GM19372 (cell line): Measurements from ENCODE around the gene RFPL4A.
"Not testable (repeated sequence)": the region's sequence is repeated elsewhere in the genome, so short reads cannot be mapped to it uniquely, and the experiment has no call there.

Experiments
- ATAC-seq: cut with Tn5 transposase; IDR thresholded peaks from one replicate; pipeline ENCODE4 v1.9.1; 2021; ENCODE audit warnings: mild to moderate bottlenecking, low read depth, moderate library complexity; ENCODE audit not compliant: unreplicated experiment

Gene RFPL4A

DNA sequence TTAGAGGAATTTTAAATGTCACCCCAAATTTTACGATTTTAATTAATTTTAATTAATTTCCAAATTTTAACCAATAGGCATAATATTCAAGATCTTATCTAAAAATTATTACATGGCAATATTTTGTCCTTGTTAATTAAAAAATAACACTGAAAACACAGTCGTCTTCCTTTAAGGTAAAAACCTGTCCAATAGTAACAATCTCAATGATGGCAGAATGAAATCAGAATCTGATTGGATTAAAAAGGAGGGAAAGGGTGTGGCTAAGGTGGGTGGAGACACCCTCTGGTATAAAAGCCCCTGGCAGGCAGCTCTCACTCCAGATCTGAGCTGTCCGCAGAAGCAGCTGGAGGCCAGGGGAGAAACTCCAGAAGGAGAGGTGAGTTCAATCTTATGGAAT lies at the start of gene RFPL4A:
Gene RFPL4A (plus strand): TSS at position 301 of the 400 bp plus-strand sequence. CDS start 2,704 bp downstream, outside the sequence.
- not testable (repeated sequence) for ATAC-seq

- no peak for ATAC-seq
Observed at GRCh38 chr19:55711719-55712118, 47.2 kb upstream of the RFPL4A start.

DNA sequence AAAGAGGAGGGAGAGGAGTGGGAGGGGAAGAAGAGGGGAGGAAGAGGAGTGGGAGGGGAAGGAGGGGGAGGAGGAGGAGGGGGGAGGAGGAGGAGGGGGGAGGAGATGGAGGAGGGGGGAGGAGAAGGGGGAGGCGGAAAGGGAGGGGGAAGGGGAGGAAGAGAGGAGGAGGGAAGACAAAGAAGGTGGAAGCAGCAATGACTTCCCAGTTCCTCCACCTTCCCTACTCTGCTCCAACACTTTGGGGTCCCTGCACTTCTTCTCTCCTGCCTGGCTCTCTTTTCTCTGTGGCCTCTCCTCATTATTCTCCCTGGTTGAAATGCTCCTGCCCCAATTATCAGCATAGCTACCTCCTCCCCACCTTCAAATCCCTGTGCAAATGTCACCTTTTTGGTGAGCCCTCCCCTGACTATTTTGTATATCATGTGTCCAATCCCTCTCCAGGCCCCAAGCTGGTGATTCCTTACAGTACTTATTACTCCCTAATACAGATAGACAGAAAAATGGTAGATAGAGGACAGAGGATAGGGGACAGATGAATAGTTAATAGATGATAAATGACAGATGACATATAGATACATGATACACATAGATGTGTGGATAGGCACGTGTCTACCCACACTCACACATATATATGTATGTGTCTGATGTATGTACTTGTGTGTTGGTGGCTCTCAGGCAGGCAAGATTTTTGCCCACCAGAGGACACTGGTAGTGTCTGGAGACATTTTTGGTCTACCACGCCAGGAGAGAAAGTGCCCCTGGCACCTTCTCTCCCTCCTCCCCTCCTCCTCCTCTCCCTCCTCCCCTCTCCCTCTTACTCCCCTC lies 45.9 kb upstream of the RFPL4A start:
- no peak for ATAC-seq

DNA sequence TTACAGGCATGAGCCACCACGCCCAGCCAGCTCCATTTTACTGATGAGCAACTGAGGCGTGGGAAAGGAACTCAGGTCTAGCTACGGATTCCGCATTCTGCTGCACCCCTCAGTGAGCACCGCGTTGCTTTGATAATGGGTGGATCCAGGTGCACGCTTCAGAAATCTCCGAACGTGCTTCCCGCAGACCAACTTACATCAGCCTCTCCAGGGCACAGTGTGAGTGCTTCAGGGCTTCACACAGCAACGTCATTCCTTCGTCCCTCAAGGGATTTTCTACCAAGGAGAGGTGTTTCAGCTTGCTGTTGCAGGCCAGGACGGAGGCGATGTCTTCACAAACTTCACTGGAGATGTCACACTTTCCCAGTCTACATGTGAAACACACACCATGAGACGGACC lies 42.4 kb upstream of the RFPL4A start:
- ATAC-seq: no peak

- no peak for ATAC-seq
Observed at GRCh38 chr19:55717251-55717650, 41.6 kb upstream of the RFPL4A start.

GRCh38 chr19:55717879-55718711 lies 40.8 kb upstream of the RFPL4A start:
- not testable (repeated sequence) for ATAC-seq

DNA sequence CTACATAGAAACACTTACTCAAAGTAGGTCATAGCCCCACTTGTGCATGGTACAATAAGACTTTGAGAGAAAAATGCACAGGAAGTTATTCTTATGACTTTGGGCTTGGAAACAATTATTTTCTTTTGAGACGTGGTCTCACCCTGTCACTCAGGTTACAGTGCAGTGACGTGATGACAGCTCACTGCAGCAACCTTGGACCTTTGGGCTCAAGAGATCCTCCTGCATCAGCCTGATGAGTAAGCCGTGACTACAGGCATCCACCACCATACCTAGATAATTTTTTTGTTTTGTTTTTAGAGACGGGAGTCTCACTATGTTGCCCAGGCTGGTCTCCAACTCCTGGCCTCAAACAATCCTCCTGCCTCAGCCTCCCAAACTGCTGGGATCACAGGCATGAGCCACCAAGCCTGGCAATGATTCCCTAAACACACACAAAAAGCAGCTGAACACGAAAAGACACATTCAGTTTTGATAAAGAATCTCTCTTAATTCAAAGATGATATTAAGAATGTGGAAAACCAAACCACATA lies 38.6 kb upstream of the RFPL4A start:
- ATAC-seq: no peak

DNA sequence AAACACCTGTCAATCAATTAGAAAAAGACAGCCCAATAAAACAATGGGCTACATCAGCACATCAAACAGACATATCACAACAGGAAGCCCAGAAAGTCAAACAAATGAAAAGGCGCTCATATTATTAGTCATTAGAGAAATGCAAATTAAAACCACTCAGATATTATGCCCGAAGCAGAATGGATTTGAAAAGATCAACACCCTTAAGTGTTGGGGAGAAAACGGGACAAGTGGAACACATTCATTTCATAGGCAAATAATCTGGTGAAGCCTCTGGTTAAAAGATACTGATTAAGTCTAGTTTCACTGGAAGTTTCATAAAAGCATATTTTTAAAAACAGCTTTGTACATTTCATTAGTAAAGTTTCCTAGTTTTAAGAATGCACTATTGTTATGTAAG lies 38.1 kb upstream of the RFPL4A start:
- no peak for ATAC-seq

- no peak for ATAC-seq
Observed at GRCh38 chr19:55723491-55723890, 35.4 kb upstream of the RFPL4A start.

DNA sequence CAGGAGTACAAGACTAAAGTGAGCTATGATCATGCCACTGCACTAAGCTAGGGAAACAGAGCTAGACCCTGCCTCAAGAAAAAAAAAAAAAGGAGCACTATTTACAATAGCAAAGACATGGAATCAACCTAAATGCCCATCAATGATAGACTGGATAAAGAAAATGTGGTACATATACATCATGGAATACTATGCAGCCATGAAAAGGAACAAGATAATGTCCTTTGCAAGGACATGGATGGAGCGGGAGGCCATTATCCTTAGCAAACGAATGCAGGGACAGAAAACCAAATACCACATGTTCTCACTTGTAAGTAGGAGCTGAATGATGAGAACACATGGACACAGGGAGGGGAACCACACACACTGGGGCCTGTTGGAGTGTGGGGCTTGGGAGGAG lies 28.5 kb upstream of the RFPL4A start:
- not testable (repeated sequence) for ATAC-seq

GRCh38 chr19:55738302-55738701 lies 20.6 kb upstream of the RFPL4A start, which contains the start of gene NLRP9:
Gene NLRP9 (minus strand): TSS chr19:55738402. CDS start chr19:55738374, 28 bp downstream.
- no peak for ATAC-seq

DNA sequence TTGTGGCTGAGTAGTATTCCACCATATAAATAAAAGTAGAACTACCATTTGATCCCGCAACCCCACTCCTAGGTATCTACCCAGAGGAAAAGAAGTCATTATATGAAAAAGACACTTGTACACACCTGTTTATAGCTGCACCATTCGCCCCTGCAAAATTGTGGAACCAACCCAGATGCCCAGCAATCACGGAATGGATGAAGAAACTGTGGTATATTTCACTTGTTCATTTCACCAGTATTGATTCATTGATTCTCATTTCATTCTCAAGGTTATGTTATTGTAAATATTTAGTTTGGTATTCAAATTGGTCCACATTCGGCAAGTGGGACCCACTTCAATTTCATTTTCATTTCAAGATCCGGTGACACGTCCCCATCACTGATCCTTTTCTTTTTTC lies 8.2 kb upstream of the RFPL4A start:
- no peak for ATAC-seq

- no peak for ATAC-seq
Observed at GRCh38 chr19:55753401-55753800, 5.5 kb upstream of the RFPL4A start.

DNA sequence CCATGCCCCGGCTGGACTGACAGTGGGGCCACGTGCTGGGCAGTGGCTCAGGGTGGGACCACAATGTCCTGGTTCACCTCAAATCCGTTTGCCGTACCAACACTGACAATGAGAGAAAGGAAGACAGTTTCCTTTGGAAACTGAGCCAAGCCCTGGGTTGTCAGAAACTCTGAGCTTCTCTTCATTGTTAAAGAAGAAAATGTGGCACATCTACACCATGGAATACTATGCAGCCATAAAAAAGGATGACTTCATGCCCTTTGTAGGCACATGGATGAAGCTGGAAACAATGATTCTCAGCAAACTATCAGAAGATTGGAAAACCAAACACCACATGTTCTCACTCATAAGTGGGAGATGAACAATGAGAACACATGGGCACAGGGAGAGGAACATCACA lies 2.1 kb upstream of the RFPL4A start:
- ATAC-seq: not testable (repeated sequence)

DNA sequence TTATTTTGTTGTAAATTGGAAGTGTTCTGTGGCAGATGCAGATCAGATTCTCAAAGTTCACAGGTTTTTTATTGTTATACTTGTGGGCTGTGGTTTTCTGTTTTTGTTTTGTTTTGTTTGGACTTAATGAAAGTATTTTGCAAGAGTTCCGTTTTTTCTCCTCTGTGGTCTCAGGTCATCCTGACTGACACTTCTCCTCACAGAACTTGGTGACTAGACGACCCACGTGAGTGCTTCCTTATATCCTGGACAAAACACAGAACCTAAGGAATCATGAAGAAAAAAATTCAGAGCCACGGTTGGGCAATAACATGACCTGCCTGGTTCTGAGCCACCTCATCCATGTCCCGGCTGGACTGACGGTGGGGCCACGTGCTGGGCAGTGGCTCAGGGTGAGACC lies 7.6 kb downstream of the RFPL4A start:
- ATAC-seq: no peak

DNA sequence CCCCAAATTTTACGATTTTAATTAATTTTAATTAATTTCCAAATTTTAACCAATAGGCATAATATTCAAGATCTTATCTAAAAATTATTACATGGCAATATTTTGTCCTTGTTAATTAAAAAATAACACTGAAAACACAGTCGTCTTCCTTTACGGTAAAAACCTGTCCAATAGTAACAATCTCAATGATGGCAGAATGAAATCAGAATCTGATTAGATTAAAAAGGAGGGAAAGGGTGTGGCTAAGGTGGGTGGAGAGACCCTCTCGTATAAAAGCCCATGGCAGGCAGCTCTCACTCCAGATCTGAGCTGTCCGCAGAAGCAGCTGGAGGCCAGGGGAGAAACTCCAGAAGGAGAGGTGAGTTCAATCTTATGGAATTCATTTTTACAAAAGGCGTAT lies 9.9 kb downstream of the RFPL4A start, which contains the start of gene RFPL4AL1:
Gene RFPL4AL1 (plus strand): TSS at position 301 of the 400 bp plus-strand sequence. CDS start 2,687 bp downstream, outside the sequence.
- not testable (repeated sequence) for ATAC-seq

- ATAC-seq: not testable (repeated sequence)
Observed at GRCh38 chr19:55769632-55770031, 10.7 kb downstream of the RFPL4A start.

GRCh38 chr19:55777528-55777927 lies 18.6 kb downstream of the RFPL4A start:
- no peak for ATAC-seq

DNA sequence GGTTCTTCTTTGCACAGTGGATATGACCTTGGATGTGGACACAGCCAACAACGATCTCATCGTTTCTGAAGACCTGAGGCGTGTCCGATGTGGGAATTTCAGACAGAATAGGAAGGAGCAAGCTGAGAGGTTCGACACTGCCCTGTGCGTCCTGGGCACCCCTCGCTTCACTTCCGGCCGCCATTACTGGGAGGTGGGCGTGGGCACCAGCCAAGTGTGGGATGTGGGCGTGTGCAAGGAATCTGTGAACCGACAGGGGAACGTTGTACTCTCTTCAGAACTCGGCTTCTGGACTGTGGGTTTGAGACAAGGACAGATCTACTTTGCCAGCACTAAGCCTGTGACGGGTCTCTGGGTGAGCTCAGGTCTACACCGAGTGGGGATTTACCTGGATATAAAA lies 19.4 kb downstream of the RFPL4A start:
- no peak for ATAC-seq

DNA sequence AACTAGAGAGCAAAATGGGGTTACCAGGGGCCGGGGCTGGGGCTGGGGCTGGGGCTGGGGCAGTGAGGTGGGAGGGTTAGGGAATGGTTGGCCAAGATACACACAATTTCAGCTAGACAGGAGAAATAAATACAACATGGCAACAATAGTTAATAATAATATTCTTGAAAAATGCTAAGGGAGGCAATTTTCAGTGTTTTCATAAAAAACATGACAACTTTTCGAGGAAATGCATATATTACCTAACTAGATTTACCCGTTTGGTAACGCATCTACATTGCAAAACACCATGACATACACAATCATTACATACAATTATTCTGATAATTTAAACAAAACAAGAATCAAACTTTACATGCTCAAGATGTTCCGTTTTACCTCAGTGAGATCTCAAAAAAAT lies 22.2 kb downstream of the RFPL4A start:
- ATAC-seq: no peak

GRCh38 chr19:55795021-55795420 lies 36.1 kb downstream of the RFPL4A start:
- ATAC-seq: no peak
